ENCODE results near the gene FXYD3.

GRCh38 chr19:35089554-35089953, 26.1 kb upstream of the FXYD3 start:
- TF ChIP-seq CTCF (optimal IDR thresholded peaks at IDR 0.05 in 1 of 3, IDR thresholded peaks at IDR 0.05 in 1 of 3, conservative IDR thresholded peaks at IDR 0.05 in 1 of 3; ENCODE audit: extremely low read depth in 1 of 3, insufficient read depth in 2 of 3, low read length in 3 of 3) = no peak
- TF ChIP-seq EZH2 (IDR thresholded peaks at IDR 0.05; ENCODE audit: low read length) = no peak

All from keratinocyte (primary cell).